ENCODE measurements around the gene RBFOX1. TPM values are rescaled to one million over a fixed set of nuclear protein-coding genes. Genes with fewer than 3 reads are reported as not detected.

RBFOX1 gene
- total and polyA plus RNA-seq, 2 donors from 2014 or later: 0.24 to 0.66 TPM

GRCh38 chr16:7629571-7629970, 296.9 kb downstream of the RBFOX1 start:
- H3K36me3 ChIP-seq (ENCODE audit: control insufficient read depth in 2 of 3, insufficient read depth in 3 of 3, low read length in 3 of 3): no peaks in the 10 kb centered on the region
- H3K4me1 ChIP-seq (ENCODE audit: control insufficient read depth in 2 of 3, insufficient read depth in 2 of 3, low read depth in 1 of 3, low read length in 3 of 3): no peaks in the 10 kb centered on the region
- no peak for TF ChIP-seq CTCF (IDR thresholded peaks at IDR 0.05; ENCODE audit: borderline replicate concordance, extremely low read depth, insufficient read depth)
- H3K9me3 ChIP-seq (ENCODE audit: control insufficient read depth in 2 of 3, insufficient read depth in 1 of 3, low read length in 3 of 3): no peaks in the 10 kb centered on the region
- no peak overlapping the region for H3K27ac ChIP-seq (ENCODE audit: low read depth in 2 of 2, low read length in 2 of 2)
- H3K4me3 ChIP-seq (ENCODE audit: low read length in 3 of 3): no peak overlapping the region
- intact Hi-C loops (cut with DNase I): no loop called here
- H3K9ac ChIP-seq (ENCODE audit: low read length in 3 of 3): no peak overlapping the region
- no peaks in the 10 kb centered on the region for H3K27me3 ChIP-seq (ENCODE audit: control insufficient read depth, insufficient read depth, low read length)
- FAIRE-seq: no peak
- DNase-seq: no peak

GRCh38 chr16:7637446-7637845, 304.8 kb downstream of the RBFOX1 start:
- TF ChIP-seq CTCF (IDR thresholded peaks at IDR 0.05; ENCODE audit: borderline replicate concordance, extremely low read depth, insufficient read depth): no peak
- DNase-seq (no peak), FAIRE-seq (no peak)

GRCh38 chr16:7638306-7638705, 305.7 kb downstream of the RBFOX1 start:
- TF ChIP-seq CTCF (IDR thresholded peaks at IDR 0.05; ENCODE audit: borderline replicate concordance, extremely low read depth, insufficient read depth): no peak

More at GRCh38 chr16:7637446-7637845, 304.8 kb downstream of the RBFOX1 start:
- Histone ChIP-seq H3K9me3 (ENCODE audit: control insufficient read depth in 2 of 3, insufficient read depth in 1 of 3, low read length in 3 of 3) (no peaks in the 10 kb centered on the region), H3K27ac (ENCODE audit: low read depth in 2 of 2, low read length in 2 of 2) (no peak overlapping the region), H3K4me1 (ENCODE audit: control insufficient read depth in 2 of 3, insufficient read depth in 2 of 3, low read depth in 1 of 3, low read length in 3 of 3) (no peaks in the 10 kb centered on the region), H3K4me3 (ENCODE audit: low read length in 3 of 3) (no peak overlapping the region), H3K9ac (ENCODE audit: low read length in 3 of 3) (no peak overlapping the region), H3K27me3 (ENCODE audit: control insufficient read depth, insufficient read depth, low read length) (no peaks in the 10 kb centered on the region), H3K36me3 (ENCODE audit: control insufficient read depth in 2 of 3, insufficient read depth in 3 of 3, low read length in 3 of 3) (no peaks in the 10 kb centered on the region)
- intact Hi-C loops (cut with DNase I): no loop called here

GRCh38 chr16:7640334-7640733, 307.7 kb downstream of the RBFOX1 start:
- H3K27ac ChIP-seq (ENCODE audit: low read depth in 2 of 2, low read length in 2 of 2): no peak overlapping the region
- intact Hi-C loops (cut with DNase I): no loop called here

More at GRCh38 chr16:7638306-7638705, 305.7 kb downstream of the RBFOX1 start:
- H3K27ac ChIP-seq (ENCODE audit: low read depth in 2 of 2, low read length in 2 of 2): no peak overlapping the region
- intact Hi-C loops (cut with DNase I): no loop called here
- no peaks in the 10 kb centered on the region for H3K4me1 ChIP-seq (ENCODE audit: control insufficient read depth in 2 of 3, insufficient read depth in 2 of 3, low read depth in 1 of 3, low read length in 3 of 3)
- DNase-seq (no peak), FAIRE-seq (no peak)
- H3K4me3 ChIP-seq (ENCODE audit: low read length in 3 of 3): no peak overlapping the region
- no peaks in the 10 kb centered on the region for H3K36me3 ChIP-seq (ENCODE audit: control insufficient read depth in 2 of 3, insufficient read depth in 3 of 3, low read length in 3 of 3)
- H3K9ac ChIP-seq (ENCODE audit: low read length in 3 of 3): no peak overlapping the region
- no peaks in the 10 kb centered on the region for H3K9me3 ChIP-seq (ENCODE audit: control insufficient read depth in 2 of 3, insufficient read depth in 1 of 3, low read length in 3 of 3)
- no peaks in the 10 kb centered on the region for H3K27me3 ChIP-seq (ENCODE audit: control insufficient read depth, insufficient read depth, low read length)

More at GRCh38 chr16:7640334-7640733, 307.7 kb downstream of the RBFOX1 start:
- H3K4me1 ChIP-seq (ENCODE audit: control insufficient read depth in 2 of 3, insufficient read depth in 2 of 3, low read depth in 1 of 3, low read length in 3 of 3): no peaks in the 10 kb centered on the region
- DNase-seq (no peak), FAIRE-seq (no peak)
- TF ChIP-seq CTCF (IDR thresholded peaks at IDR 0.05; ENCODE audit: borderline replicate concordance, extremely low read depth, insufficient read depth): no peak
- H3K9ac ChIP-seq (ENCODE audit: low read length in 3 of 3): no peak overlapping the region
- no peaks in the 10 kb centered on the region for H3K27me3 ChIP-seq (ENCODE audit: control insufficient read depth, insufficient read depth, low read length)
- no peaks in the 10 kb centered on the region for H3K36me3 ChIP-seq (ENCODE audit: control insufficient read depth in 2 of 3, insufficient read depth in 3 of 3, low read length in 3 of 3)
- no peak overlapping the region for H3K4me3 ChIP-seq (ENCODE audit: low read length in 3 of 3)
- H3K9me3 ChIP-seq (ENCODE audit: control insufficient read depth in 2 of 3, insufficient read depth in 1 of 3, low read length in 3 of 3): no peaks in the 10 kb centered on the region
